HUES48 (cell line): ENCODE measurements around the gene RARG.

ENCODE experiments used
- H3K27ac ChIP-seq: one replicate; pipeline ENCODE4 v1.7.0; 2013; ENCODE audit warnings: low read depth, low read length, inconsistent platforms
- H3K27me3 ChIP-seq: 2 replicates; pipeline ENCODE4 v1.6.1; 2013; ENCODE audit warnings: mild to moderate bottlenecking, low read length; ENCODE audit not compliant: control insufficient read depth, insufficient read depth
- H3K36me3 ChIP-seq: 2 replicates; pipeline ENCODE4 v1.6.1; 2013; ENCODE audit warnings: low read length; ENCODE audit not compliant: control insufficient read depth, insufficient read depth
- H3K4me1 ChIP-seq: 2 replicates; pipeline ENCODE4 v1.6.1; 2013; ENCODE audit warnings: mild to moderate bottlenecking, low read length; ENCODE audit not compliant: control insufficient read depth, insufficient read depth
- H3K4me3 ChIP-seq: 2 replicates; pipeline ENCODE4 v1.5.1; 2013; ENCODE audit warnings: mild to moderate bottlenecking, low read depth, low read length
- H3K9ac ChIP-seq: 2 replicates; pipeline ENCODE4 v1.6.1; 2013; ENCODE audit warnings: mild to moderate bottlenecking, low read depth, low read length, moderate library complexity
- H3K9me3 ChIP-seq: 2 replicates; pipeline ENCODE4 v1.6.1; 2013; ENCODE audit warnings: low read length; ENCODE audit not compliant: control insufficient read depth, insufficient read depth

Gene RARG

GRCh38 chr12:53215497-53215896, 16.5 kb downstream of the RARG start:
- H3K9ac ChIP-seq, result no peak overlapping the region
- peaks cover 43% of the 10 kb centered on the region for H3K36me3 ChIP-seq
- H3K4me1 ChIP-seq, result peaks cover 46% of the 10 kb centered on the region
- H3K27me3 ChIP-seq, result peaks cover 10% of the 10 kb centered on the region
- no peak overlapping the region for H3K4me3 ChIP-seq
- H3K27ac ChIP-seq, result no peak overlapping the region
- H3K9me3 ChIP-seq, result no peaks in the 10 kb centered on the region

- Histone ChIP-seq H3K4me1 (peaks cover 46% of the 10 kb centered on the region), H3K27me3 (peaks cover 10% of the 10 kb centered on the region), H3K36me3 (peaks cover 48% of the 10 kb centered on the region), H3K9ac (no peak overlapping the region), H3K4me3 (no peak overlapping the region), H3K27ac (peak overlapping the region; percentile 23), H3K9me3 (no peaks in the 10 kb centered on the region)
These were observed 17.1 kb downstream of the RARG start for GRCh38 chr12:53214687-53215455.

DNA sequence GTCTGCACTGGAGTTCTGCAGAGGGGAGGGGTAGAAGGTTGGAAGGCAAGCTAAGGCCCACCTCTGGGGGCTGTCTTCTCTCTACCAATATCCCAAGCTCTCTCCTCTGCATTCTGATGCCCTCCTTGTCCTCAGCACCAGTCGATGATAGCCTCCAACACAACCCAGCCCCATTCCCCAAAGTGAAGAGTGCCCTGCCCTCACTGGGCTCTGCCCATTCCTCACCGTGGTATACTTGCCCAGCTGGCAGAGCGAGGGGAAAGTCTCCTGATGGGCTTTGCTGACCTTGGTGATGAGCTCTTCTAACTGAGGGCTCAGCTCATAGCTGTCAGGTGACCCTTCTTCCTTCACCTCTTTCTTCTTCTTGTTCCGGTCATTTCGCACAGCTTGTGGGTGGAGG, 17.8 kb downstream of the RARG start:
- Histone ChIP-seq H3K9me3 (no peaks in the 10 kb centered on the region), H3K27me3 (peaks cover 4% of the 10 kb centered on the region), H3K27ac (no peak overlapping the region), H3K4me1 (peaks cover 46% of the 10 kb centered on the region), H3K4me3 (no peak overlapping the region), H3K9ac (no peak overlapping the region), H3K36me3 (peaks cover 48% of the 10 kb centered on the region)

DNA sequence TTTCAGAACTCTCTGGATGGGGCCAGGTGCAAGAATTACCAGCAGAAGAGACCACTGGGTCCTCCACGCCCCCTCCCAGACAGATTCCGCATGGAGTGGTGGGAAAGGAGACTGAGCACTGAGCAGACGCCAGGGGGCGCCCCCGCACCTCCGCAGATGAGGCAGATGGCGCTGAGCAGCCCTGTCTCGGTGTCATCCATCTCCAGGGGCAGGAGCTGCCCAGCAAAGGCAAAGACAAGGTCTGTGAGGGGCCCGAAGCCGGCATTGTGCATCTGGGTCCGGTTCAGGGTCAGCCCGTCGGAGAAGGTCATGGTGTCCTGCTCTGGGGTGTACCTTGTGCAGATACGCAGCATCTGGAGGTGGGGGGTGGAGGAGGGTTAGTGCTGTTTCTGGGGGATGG, 18.7 kb downstream of the RARG start:
- H3K9ac ChIP-seq, result no peak overlapping the region
- H3K4me1 ChIP-seq, result peaks cover 45% of the 10 kb centered on the region
- peaks cover 48% of the 10 kb centered on the region for H3K36me3 ChIP-seq
- no peak overlapping the region for H3K4me3 ChIP-seq
- H3K27ac ChIP-seq, result no peak overlapping the region
- H3K9me3 ChIP-seq, result no peaks in the 10 kb centered on the region
- no peaks in the 10 kb centered on the region for H3K27me3 ChIP-seq

- no peak overlapping the region for H3K27ac ChIP-seq
- H3K4me1 ChIP-seq, result peaks cover 41% of the 10 kb centered on the region
- H3K9me3 ChIP-seq, result no peaks in the 10 kb centered on the region
- H3K27me3 ChIP-seq, result no peaks in the 10 kb centered on the region
- no peak overlapping the region for H3K4me3 ChIP-seq
- H3K36me3 ChIP-seq, result peaks cover 48% of the 10 kb centered on the region
- no peak overlapping the region for H3K9ac ChIP-seq
These were observed 19.1 kb downstream of the RARG start for GRCh38 chr12:53212931-53213330.

DNA sequence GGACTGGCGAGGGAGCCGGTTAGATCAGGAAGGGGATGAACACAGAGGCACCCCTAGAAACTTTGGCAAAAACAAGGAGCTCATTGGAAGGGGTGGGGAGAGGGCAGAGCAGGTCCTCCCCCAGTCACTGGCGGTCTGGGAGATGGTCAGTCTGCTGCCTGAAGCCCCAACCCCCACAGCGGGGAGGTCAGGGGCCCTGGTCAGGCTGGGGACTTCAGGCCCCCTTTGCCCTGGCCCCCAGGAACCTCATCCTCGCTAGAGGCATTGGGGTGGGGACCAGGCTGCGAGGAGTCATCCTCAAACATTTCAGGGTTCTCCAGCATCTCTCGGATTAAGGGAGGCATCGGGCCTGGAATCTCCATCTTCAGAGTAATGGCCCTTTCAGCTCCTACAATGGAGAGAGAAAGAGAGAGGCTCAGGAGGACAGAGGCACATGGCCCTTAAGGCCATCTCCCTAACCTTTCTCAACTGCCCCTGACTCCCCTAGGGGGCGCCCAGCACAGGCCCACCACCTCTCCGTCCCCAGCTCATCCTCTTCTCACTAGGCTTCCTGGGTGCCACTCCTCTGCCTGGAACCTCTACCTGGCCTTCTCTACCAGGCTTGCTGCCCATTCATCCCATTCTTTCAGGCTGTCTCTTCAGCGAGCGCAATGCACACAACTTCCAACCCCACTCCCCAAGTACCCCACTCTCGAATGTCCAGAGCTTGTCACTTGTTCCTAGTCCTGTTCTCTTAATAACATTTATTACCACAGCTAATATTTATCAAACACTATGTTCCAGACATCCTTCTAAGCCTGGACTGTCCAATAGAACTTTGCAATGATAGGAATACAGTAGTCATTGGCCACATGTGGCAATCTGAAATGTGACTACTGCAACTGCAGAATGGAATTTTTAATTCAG, 20.3 kb downstream of the RARG start:
- H3K4me1 ChIP-seq, result peaks cover 30% of the 10 kb centered on the region
- no peaks in the 10 kb centered on the region for H3K27me3 ChIP-seq
- H3K36me3 ChIP-seq, result peaks cover 48% of the 10 kb centered on the region
- H3K9me3 ChIP-seq, result no peaks in the 10 kb centered on the region
- no peak overlapping the region for H3K27ac ChIP-seq
- H3K4me3 ChIP-seq, result no peak overlapping the region
- H3K9ac ChIP-seq, result no peak overlapping the region

- peaks cover 48% of the 10 kb centered on the region for H3K36me3 ChIP-seq
- H3K27me3 ChIP-seq, result no peaks in the 10 kb centered on the region
- H3K27ac ChIP-seq, result no peak overlapping the region
- H3K4me1 ChIP-seq, result peaks cover 21% of the 10 kb centered on the region
- no peak overlapping the region for H3K4me3 ChIP-seq
- no peak overlapping the region for H3K9ac ChIP-seq
- no peaks in the 10 kb centered on the region for H3K9me3 ChIP-seq
These were observed 21.2 kb downstream of the RARG start for GRCh38 chr12:53210843-53211242.

- Histone ChIP-seq H3K4me1 (peaks cover 4% of the 10 kb centered on the region), H3K9ac (no peak overlapping the region), H3K4me3 (no peak overlapping the region), H3K9me3 (no peaks in the 10 kb centered on the region), H3K27me3 (no peaks in the 10 kb centered on the region), H3K27ac (no peak overlapping the region), H3K36me3 (peaks cover 35% of the 10 kb centered on the region)
These were observed 23.0 kb downstream of the RARG start for GRCh38 chr12:53208877-53209463.

- no peaks in the 10 kb centered on the region for H3K9me3 ChIP-seq
- H3K36me3 ChIP-seq, result peaks cover 31% of the 10 kb centered on the region
- no peak overlapping the region for H3K4me3 ChIP-seq
- no peak overlapping the region for H3K9ac ChIP-seq
- H3K27me3 ChIP-seq, result no peaks in the 10 kb centered on the region
- no peak overlapping the region for H3K27ac ChIP-seq
- H3K4me1 ChIP-seq, result no peaks in the 10 kb centered on the region; the same call in 1 of the 2 replicates
These were observed 23.6 kb downstream of the RARG start for GRCh38 chr12:53208435-53208834.

DNA sequence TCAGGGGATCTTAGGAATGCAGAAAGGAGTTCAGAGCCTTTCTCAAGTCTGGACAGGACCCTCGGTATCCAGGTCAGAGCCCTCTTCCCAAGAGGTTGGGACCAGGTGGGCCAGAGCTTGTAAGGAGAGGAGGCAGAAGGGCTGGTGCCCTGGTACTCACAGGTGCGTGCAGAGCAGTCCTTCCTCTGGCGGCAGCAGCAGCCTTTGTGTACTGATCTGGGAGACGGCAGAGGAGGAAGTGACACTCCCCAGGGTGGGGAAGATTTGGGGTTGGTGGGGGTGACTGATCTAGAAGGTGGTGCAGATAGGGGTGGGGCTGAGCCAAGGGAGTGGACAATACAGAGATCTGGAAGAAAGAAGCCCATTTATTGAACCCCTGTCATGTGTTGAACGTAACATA, 25.0 kb downstream of the RARG start, which contains the start of gene ITGB7:
TSS of gene ITGB7 (minus strand) at position 210 of the 400 bp plus-strand sequence. CDS start 6,808 bp downstream, outside the sequence.
- Histone ChIP-seq H3K27me3 (no peaks in the 10 kb centered on the region), H3K27ac (no peak within 1 kb of the TSS), H3K4me3 (no peak within 1 kb of the TSS), H3K4me1 (no peaks in the 10 kb centered on the region), H3K9me3 (no peaks in the 10 kb centered on the region), H3K9ac (no peak within 1 kb of the TSS), H3K36me3 (peaks cover 19% of the 10 kb centered on the region)
